Measurements from ENCODE around the gene HELZ. TPM values are rescaled to one million over a fixed set of nuclear protein-coding genes. Genes with fewer than 3 reads are reported as not detected.
"Not testable (repeated sequence)": the region's sequence is repeated elsewhere in the genome, so short reads cannot be mapped to it uniquely, and the experiment has no call there.

Gene HELZ
- total RNA-seq, 1 donor from 2014 or later, result 35.4 TPM

GRCh38 chr17:67202503-67202902, 42.5 kb downstream of the HELZ start:
- ATAC-seq (no peak), DNase-seq (no peak)
- intact Hi-C loops (cut with micrococcal nuclease), result no loop called here

GRCh38 chr17:67200727-67201301, 44.2 kb downstream of the HELZ start:
- DNase-seq (no peak), ATAC-seq (no peak)
- intact Hi-C loops (cut with micrococcal nuclease), result no loop called here

GRCh38 chr17:67198131-67198530, 46.9 kb downstream of the HELZ start:
- DNase-seq (no peak), ATAC-seq (no peak)
- intact Hi-C loops (cut with micrococcal nuclease), result no loop called here

GRCh38 chr17:67197023-67197422, 48.0 kb downstream of the HELZ start:
- ATAC-seq; DNase-seq; intact Hi-C loops (cut with micrococcal nuclease): not testable (repeated sequence)

- ATAC-seq (no peak), DNase-seq (no peak)
- intact Hi-C loops (cut with micrococcal nuclease), result no loop called here
Measured at GRCh38 chr17:67196422-67196821, 48.6 kb downstream of the HELZ start.

GRCh38 chr17:67194134-67194533, 50.9 kb downstream of the HELZ start:
- intact Hi-C loops (cut with micrococcal nuclease), result no loop called here
- ATAC-seq, result no peak
- DNase-seq, result no peak

- no peak for ATAC-seq
- no peak for DNase-seq
- intact Hi-C loops (cut with micrococcal nuclease), result no loop called here
Measured at GRCh38 chr17:67187927-67188326, 57.1 kb downstream of the HELZ start.

- DNase-seq (no peak), ATAC-seq (no peak)
- intact Hi-C loops (cut with micrococcal nuclease), result no loop called here
Measured at GRCh38 chr17:67186782-67187181, 58.2 kb downstream of the HELZ start.

GRCh38 chr17:67183531-67183930, 61.5 kb downstream of the HELZ start:
- intact Hi-C loops (cut with micrococcal nuclease), result no loop called here
- no peak for DNase-seq
- ATAC-seq, result no peak

- DNase-seq (no peak), ATAC-seq (no peak)
- intact Hi-C loops (cut with micrococcal nuclease), result no loop called here
Measured at GRCh38 chr17:67181825-67182224, 63.2 kb downstream of the HELZ start.

- ATAC-seq, result no peak
- intact Hi-C loops (cut with micrococcal nuclease), result no loop called here
Measured at GRCh38 chr17:67180275-67180674, 64.7 kb downstream of the HELZ start.

GRCh38 chr17:67178555-67178954, 66.4 kb downstream of the HELZ start:
- DNase-seq (no peak), ATAC-seq (no peak)
- intact Hi-C loops (cut with micrococcal nuclease), result no loop called here

More at GRCh38 chr17:67180275-67180674, 64.7 kb downstream of the HELZ start:
- DNase-seq, result no peak

GRCh38 chr17:67177732-67178131, 67.3 kb downstream of the HELZ start:
- ATAC-seq (no peak), DNase-seq (no peak)
- intact Hi-C loops (cut with micrococcal nuclease), result no loop called here

- intact Hi-C loops (cut with micrococcal nuclease), result no loop called here
- ATAC-seq (no peak), DNase-seq (no peak)
Measured at GRCh38 chr17:67174190-67174589, 70.8 kb downstream of the HELZ start.

GRCh38 chr17:67171560-67171959, 73.4 kb downstream of the HELZ start:
- intact Hi-C loops (cut with micrococcal nuclease), result no loop called here
- DNase-seq, result no peak
- ATAC-seq, result no peak

GRCh38 chr17:67168496-67168895, 76.5 kb downstream of the HELZ start:
- ATAC-seq (no peak), DNase-seq (no peak)
- intact Hi-C loops (cut with micrococcal nuclease), result no loop called here

GRCh38 chr17:67165201-67165600, 79.8 kb downstream of the HELZ start:
- ATAC-seq (peak; percentile 82), DNase-seq (peak; percentile 53)
- intact Hi-C loops (cut with micrococcal nuclease), result no loop called here

- ATAC-seq (peak; percentile 56), DNase-seq (no peak)
- intact Hi-C loops (cut with micrococcal nuclease), result no loop called here
Measured at GRCh38 chr17:67164302-67164701, 80.7 kb downstream of the HELZ start.

GRCh38 chr17:67162771-67163170, 82.2 kb downstream of the HELZ start:
- DNase-seq (no peak), ATAC-seq (no peak)
- intact Hi-C loops (cut with micrococcal nuclease), result no loop called here

- intact Hi-C loops (cut with micrococcal nuclease), result no loop called here
- ATAC-seq (no peak), DNase-seq (no peak)
Measured at GRCh38 chr17:67161573-67161972, 83.4 kb downstream of the HELZ start.

GRCh38 chr17:67160791-67161190, 84.2 kb downstream of the HELZ start:
- ATAC-seq, result no peak
- DNase-seq, result no peak
- intact Hi-C loops (cut with micrococcal nuclease), result no loop called here

All from left ventricle myocardium superior (tissue), 1 donor.